GM18520 (cell line): ENCODE data around the gene RHOBTB3.

Experiments
- ATAC-seq: cut with Tn5 transposase; IDR thresholded peaks from one replicate; pipeline ENCODE4 v1.9.1; 2021; ENCODE audit not compliant: unreplicated experiment

Gene RHOBTB3

DNA sequence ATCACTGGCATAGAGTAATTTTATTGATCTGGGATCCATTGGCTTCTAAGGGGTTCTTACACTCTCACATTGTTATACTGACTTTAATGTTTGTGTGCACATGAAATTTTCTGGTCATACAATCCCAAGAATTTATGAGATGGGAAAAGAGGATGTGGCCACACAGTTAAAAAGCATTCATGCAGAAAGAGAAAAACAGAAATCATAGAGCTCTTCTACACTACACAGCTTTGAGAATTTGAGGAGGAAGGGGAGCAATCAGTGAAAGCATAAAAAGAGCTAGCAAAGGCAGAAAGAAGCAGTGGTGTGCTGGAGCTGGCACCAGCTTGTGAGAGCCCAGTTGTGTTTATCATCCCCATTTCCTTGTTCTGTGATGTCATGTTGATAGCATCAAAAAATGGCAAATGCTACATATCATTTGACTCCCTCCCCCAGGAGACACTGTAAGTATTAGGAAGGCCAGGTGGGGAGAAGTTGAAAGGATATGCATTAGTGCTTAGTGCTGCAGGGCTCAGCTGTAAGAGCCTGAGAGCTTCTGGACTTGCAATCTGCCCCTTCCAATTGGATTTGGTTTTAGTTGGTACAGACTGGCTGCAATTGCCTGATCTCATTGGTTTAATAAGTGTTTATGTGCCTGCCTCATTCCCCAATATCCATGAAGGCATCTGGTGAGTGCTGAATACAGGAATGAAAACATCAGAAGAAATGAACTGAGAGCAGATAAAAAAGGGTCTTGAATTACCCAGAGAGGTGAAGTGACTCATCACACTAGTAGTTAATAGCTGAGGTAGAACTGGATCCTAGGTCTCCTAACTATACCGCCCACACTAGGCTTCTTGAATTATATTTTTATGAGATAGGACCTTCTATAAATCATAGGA lies 30.9 kb downstream of the RHOBTB3 start:
- no peak for ATAC-seq

DNA sequence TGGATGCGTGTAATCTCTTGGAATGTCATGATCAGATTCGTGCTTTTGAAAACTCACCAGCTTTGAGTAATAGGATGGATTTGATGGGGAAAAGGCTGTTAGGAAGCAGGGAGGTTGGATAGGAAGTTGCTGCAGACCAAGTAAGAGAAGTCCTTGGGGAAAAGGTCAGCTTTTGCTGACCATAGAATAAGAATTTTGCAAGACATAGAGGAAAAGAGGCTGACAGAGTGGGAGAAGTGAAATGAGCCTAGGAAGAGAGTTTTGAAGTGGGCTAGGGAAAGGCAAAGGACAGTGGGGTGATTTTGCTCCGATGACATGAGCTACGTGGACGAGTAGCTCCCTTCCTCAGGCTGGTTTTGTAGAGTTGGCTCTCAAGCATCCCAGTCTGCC lies 31.5 kb downstream of the RHOBTB3 start:
- no peak for ATAC-seq

DNA sequence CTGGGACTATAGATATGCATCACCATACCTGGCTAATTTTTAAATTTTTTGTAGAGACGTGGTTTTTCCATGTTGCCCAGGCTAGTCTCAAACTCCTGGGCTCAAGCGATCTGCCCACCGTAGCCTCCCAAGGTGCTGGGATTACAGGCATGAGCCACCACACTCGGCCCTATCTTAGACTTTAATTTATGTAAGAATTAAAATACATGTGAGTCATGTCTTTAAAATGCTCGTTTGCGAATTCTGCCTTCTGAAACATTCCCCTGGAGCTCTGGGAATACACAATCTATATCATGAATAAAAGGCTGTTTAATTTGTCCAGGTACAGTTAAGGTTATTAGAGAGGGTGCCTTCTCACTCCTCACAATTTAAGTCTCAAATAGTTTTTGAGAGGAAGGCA lies 32.8 kb downstream of the RHOBTB3 start:
- no peak for ATAC-seq

DNA sequence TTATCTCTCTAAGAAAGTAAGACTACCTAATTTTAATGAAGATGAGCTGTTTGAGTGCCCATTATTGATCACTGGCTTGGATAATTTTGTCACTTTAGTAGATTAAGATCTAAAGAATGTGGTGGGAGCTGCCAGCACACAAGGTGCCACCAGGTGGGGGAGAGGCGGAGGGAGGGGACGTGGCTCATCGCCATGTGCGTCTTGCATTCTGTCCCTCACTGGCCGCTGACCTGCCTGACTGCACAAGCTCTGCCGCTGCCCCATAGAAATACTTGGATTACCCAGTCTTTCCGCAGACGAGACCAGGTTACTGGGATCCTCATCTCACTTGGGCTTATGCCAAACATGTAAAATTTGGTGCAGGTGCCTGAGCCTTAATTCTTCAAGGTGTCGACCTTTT lies 37.6 kb downstream of the RHOBTB3 start:
- no peak for ATAC-seq

DNA sequence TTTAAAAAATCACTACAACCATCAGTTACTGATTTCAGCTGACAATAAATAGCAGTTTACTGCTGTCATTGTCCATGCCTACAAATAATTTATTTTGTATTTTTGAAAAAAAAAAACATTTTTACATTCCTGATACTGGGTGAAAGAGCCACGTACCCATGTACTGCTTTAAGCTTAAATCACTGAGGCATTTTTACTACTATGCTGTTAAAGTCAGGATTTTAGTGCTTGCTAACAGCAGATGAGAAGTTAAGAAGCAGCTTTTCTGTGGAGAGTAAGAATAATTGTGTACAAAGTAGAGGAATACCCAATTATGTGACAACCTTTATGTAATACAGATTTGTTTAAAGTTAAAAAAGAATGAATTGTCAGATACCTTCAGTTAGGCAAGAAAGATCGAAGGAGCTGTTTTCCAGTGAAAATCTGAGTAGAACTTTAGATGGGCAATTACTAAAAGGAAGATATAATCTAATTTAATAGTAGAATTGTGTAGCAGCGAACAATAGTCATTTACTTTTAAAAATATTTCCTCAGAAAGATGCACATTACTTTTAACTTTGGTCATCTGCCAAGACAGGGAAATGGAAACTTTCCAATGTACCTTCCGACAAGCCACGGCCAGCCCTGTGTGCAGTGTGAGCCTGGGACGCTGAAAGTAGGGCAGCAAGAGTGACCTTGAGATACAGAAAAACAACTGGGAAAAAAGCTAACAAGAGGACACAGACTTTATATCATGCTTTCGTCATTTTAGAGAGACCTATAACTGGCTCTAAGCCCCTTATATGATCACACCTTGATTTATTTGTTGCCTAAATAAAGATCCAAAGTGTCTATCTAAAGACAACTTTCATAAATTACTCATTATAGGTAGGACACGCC lies 39.9 kb downstream of the RHOBTB3 start:
- ATAC-seq, result no peak

DNA sequence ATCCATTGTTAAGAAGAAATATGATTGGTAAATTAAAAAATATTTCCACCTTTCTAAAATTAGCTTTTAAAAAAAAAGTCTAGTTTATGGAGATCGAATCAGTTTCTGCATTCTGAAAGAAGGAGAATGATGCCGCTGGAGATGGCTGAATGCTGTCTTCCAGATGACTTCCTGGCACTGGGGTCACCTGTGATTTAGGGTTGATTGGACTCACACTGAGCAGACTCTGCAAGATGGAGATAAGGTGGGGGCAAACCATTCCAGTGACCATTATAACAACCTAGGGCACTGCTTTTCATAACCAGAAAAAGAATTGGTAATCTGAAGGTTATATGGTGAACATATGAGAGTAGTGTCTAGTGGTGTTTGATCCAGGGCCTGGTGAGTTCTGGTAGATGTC lies 40.8 kb downstream of the RHOBTB3 start:
- no peak for ATAC-seq

DNA sequence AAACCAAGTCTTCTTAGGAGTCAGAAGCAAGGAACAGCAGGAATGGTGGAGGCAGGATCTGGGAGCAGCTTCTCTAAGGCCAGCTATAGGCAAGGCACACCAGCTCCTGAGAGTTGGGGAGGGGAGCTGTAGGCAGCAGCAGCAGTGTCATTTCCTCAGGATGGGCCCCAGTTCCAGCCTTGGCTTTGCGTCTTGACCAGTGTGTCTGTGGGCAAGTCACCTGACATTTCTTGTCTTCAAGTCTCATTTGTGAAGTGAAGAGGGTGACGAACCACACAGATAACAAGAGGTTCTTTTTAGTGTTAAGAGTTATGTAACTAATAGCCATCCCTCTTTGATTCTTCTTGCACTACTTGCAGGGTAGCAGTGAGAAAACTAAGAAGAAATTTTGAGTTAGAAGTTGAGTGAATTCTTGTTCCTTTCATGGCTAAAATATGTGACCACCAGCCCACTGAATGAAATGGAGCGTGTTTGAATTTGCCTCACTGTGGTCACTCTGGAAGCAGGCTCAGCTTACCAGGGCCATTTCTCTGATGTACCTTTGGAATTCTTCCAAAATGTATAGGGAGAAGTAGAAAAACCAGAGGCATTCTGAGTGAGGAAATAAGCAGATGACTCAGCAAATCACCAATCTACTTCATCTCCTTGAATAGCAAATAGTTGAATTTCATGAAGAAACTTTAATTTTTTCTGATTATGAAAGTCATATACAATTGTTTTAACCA lies 42.4 kb downstream of the RHOBTB3 start:
- no peak for ATAC-seq

DNA sequence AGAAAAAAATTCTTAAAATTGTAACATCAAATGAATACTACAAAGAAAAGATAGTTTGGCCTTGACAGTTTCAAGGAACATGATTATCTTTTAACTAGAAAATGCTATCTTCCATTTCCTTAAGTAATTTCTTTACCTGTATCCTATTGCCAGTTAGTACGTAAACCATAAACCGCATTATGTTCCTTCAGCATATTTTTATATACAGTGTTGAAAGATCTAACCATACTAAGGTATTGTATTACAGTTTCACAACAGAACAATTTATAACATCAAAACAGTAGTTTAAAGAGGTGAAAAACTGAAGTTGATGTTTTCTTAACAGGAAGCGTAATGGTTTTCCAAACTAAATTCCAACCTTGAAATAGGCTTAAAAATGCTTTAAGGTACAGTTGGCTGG lies 46.3 kb downstream of the RHOBTB3 start:
- ATAC-seq, result no peak

DNA sequence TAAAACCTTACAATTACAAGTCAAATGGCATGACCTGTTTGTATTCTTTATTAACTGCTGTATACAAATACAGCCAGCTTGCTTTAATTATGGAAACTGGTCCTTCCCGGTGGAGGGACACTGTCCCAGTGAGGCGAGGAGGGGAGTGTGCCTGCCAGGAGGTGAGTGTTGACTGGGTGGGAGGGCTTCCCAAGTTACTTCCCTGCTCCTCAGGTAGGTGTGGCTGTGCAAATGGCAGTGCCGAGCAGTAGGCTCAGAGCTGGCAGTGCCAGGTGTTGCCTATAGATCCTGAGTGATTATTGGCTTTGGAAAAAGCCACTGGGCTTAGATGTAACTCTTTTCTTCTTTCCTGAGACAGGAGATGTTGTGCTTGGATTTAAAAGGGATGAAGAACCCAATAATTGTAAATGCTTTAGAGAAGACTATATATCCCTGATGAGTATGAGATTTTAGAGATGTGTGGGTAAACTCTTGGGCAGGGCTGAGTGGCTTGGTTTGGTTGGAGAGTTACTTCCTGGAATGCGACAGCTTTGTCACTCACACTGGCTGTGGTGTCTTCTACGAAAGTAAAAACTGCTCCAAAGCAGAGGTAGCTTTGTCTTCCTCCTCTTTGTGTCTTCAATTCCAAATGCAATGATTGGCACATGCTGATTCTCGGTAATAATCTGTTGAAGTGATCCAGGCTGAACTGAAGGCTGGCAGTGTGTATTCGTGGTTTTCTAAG lies 47.7 kb downstream of the RHOBTB3 start:
- ATAC-seq, result no peak

DNA sequence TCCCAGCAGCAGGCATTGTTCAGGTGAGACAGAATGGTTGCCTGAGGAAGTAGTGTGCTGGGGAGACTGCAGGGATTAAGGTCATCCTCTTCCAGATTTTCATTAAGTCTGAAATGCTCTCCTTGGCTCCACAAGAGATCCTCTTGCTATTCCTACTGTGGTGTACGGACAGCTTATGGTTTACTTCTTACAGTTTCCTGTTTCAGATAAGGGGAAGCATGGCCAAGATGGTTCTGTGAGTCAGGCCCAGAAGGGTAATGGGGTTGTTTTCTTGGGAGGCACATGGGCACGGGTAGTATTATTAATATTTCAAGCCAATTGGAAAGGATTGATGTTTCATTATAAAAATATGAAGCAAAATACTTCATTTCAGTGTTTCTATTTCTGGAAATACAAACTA lies 48.5 kb downstream of the RHOBTB3 start:
- no peak for ATAC-seq

DNA sequence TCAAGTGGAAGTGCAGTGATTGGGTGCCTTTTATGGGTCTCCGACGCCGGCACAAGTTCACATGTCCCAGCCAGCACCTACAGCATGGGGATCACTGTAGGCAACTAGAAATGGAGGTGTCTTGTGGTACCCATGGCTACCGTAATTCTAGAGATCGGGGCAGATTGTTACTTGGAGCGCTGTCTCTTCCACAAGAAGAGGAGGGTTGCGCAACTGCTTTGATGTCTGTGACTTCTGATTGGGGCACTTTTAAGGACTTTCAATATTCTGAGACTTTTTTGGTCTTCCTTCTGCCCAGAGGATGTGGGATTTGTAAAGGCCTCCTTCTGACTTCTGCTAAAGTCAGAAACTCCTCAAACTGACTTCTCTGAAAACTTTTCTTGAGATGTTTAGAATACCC lies 49.5 kb downstream of the RHOBTB3 start:
- no peak for ATAC-seq

DNA sequence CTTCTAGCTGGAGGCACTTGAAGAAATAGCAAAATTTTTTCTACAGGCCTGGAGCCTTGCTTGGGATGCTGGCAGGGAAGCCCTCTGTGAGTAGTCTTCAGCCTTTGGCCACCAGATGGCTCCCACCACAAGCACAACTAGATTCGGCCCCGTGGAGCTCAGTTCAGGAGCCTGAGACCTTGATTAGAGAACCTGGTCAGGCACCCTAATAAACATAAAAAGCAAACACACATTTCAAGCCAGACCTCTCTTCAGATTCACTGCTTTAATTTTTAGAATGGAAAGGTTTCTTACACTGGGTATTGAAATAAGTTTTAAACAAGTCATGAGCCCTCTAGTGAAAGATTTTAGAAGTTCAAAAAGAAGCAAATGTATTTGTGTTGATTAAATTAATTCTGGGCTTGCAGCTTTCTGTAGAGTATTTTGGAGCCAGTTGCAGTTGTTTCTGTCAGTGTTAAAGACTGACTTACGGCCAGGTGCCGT lies 50.0 kb downstream of the RHOBTB3 start:
- ATAC-seq, result peak; percentile 82

DNA sequence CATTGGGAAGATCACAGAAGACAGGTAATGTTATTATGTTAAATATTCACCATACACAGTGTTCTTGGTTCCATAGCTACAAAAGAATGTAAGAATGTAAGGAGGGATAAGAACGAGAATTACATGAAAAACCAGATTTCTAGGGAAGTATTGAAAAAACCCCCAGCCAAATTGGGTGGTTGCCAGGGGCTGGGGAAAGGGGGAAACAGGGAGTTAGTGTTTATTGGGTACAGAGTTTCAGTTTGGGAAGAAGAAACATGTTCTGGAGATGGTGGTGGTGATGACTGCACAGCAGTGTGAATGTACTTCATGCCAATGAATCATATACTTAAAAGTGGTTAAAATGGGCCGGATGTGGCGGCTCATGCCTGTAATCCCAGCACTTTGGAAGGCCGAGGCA lies 51.0 kb downstream of the RHOBTB3 start:
- ATAC-seq, result no peak

DNA sequence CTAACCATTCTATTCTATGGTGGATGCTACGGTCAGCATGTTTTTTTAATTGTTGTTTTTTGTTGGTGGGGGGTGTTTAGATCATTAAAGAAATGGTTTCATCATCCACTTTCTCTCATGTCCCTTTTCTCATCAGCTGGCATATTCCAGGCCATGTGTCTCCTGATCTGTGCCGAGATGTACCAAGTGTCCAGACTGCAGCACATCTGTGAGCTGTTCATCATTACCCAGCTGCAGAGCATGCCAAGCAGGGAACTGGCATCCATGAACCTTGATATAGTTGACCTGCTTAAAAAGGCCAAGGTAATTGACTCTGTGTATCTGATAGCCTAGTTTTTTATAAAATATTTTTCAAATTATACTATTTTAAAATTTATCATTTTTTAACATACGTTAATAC lies 52.5 kb downstream of the RHOBTB3 start:
- no peak for ATAC-seq

DNA sequence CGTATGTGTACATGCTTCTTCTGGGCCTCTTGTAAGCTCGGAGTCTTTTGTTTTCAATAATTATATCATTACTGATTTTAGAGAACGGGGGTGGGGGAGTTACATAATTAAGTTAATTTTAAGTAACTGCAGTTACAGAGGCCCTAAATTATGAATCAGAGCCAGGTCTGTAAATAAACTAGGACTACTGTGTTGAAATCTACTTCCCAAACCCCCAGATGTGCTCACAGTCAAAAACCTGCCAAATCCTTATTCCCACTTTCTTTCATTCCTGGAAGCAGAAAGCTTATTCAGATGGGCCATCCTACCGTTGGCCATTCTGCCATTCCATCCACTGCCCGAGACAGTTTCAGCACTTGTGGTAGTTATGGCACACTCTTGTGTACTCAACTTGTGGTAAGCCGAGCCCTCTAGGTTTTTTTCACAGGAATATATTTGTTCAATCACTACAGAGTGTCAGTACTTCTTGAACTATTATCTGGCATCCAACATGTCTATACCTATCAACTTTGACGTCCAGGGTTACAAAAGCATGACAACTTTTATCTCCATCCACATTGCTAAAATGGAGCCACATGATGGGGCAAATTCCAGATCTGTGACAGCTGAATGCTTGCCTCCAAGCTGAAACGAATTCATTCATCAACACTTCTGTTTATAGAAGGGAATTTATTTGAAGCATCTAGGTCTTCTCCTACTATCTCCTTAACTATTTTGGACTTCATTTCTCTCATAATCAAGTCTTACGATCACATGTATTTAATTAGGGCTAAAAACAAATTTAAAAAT lies 53.6 kb downstream of the RHOBTB3 start:
- no peak for ATAC-seq

DNA sequence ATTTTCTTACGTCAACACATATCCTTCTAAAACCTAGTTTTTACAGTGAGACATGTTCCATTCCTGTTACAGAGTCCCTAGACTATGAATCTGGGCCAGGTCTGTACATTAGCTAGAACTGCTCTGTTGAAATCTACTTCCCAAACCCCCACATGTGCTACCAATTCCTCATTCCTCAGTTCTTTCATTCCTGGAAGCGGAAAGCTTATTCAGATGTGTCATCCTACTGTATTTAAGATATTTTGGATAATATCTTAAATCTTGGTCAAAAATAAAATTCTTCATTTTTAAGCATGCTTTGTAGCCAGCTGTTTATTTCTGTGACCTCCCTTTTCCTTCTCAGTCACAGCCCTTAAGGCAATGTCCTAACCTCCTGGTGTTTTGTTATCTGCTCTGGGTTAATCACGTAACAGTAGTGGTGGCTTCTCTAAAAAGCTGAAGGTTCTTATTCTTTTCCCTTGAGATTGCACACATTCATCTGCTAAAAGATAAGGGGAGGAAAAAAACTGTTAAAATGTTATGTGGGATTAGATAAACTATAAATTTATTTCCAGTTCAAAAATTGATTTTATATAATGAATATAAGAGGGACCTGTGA lies 55.8 kb downstream of the RHOBTB3 start:
- ATAC-seq, result no peak

DNA sequence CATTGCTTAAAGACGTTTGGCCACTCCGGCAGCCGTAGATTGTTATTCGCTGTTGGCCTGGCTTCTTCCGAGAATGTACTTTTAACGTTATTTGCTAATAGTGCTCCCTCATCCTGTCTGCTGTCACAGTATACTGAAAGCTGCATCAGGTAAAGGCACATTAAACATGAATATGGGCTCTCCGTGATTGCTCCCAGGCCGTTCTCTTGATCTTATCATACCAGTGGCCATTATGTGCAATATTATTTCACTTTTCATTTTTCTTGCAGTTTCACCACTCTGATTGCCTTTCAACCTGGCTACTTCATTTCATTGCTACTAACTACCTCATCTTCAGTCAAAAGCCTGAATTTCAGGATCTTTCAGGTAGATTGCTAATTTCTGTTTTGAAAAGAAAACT lies 57.4 kb downstream of the RHOBTB3 start:
- ATAC-seq, result no peak

DNA sequence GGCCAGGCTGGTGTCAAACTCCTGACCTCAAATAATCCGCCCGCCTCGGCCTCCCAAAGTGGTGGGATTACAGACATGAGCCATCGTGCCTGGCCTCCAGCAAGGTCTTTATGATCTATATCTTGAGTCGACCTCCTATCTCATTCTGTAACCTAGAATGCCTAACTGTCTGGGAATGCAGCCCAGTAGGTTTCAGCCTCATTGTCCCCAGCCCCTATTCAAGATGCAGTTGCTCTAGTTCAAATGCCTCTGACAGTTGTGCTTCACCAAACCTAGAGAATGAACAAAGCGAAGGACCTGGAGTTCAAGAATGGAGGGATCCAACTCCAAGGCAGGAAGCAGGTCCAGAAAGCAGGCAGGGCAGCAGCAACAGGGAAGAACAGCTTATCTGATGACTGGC lies 60.6 kb downstream of the RHOBTB3 start:
- ATAC-seq, result no peak

DNA sequence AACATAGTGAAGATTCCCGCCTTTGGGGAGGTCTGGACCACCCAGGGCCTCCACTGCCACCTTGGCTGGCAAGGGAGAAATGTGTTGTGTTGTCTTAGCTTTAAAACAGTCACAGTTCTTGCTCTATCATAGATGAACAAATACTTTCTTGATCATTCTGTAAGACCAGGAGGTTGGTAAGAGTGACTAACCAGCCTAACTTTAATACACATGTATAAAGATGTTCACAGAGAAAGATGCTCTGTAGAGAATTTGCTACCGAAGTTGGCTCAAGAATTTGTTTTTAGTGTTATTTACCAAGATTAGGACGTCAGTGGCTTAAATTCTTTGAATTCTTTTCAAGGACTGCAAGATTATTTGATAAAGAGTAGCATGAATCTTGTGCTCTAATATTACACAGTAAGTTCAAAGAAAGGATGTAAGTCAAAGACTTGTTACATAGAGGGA lies 63.0 kb downstream of the RHOBTB3 start:
- no peak for ATAC-seq
